ENCODE data around the gene NPPB.
"Not testable (repeated sequence)": the region's sequence is repeated elsewhere in the genome, so short reads cannot be mapped to it uniquely, and the experiment has no call there.

The NPPB gene

GRCh38 chr1:11858613-11858967 is at the start of gene NPPB:
Gene NPPB (minus strand): TSS chr1:11858945. CDS start chr1:11858833, 112 bp downstream.
- FAIRE-seq (no peak), DNase-seq (ENCODE audit: insufficient read length, low spot score) (no peak)
- no peak for TF ChIP-seq CTCF (IDR thresholded peaks at IDR 0.05; ENCODE audit: insufficient read depth, missing control alignments)

GRCh38 chr1:11908095-11908675 is 49.4 kb upstream of the NPPB start:
- DNase-seq (ENCODE audit: insufficient read length, low spot score) (no peak), FAIRE-seq (no peak)
- TF ChIP-seq CTCF (IDR thresholded peaks at IDR 0.05; ENCODE audit: insufficient read depth, missing control alignments), result no peak

GRCh38 chr1:11907275-11908094 is 48.7 kb upstream of the NPPB start:
- no peak for DNase-seq (ENCODE audit: insufficient read length, low spot score)
- no peak for FAIRE-seq
- TF ChIP-seq CTCF (IDR thresholded peaks at IDR 0.05; ENCODE audit: insufficient read depth, missing control alignments), result peak; percentile 82

- no peak for TF ChIP-seq CTCF (IDR thresholded peaks at IDR 0.05; ENCODE audit: insufficient read depth, missing control alignments)
- no peak for DNase-seq (ENCODE audit: insufficient read length, low spot score)
- FAIRE-seq, result no peak
These were observed 48.1 kb upstream of the NPPB start for GRCh38 chr1:11906870-11907269.

GRCh38 chr1:11904978-11905377 is 46.2 kb upstream of the NPPB start:
- no peak for DNase-seq (ENCODE audit: insufficient read length, low spot score)
- FAIRE-seq, result no peak
- TF ChIP-seq CTCF (IDR thresholded peaks at IDR 0.05; ENCODE audit: insufficient read depth, missing control alignments), result no peak

- not testable (repeated sequence) for DNase-seq (ENCODE audit: insufficient read length, low spot score); FAIRE-seq
These were observed 45.4 kb upstream of the NPPB start for GRCh38 chr1:11904156-11904555.

- no peak for FAIRE-seq
These were observed 44.5 kb upstream of the NPPB start for GRCh38 chr1:11903210-11903609.

GRCh38 chr1:11901446-11901845 is 42.7 kb upstream of the NPPB start:
- not testable (repeated sequence) for FAIRE-seq; DNase-seq (ENCODE audit: insufficient read length, low spot score)

More at GRCh38 chr1:11903210-11903609, 44.5 kb upstream of the NPPB start:
- DNase-seq (ENCODE audit: insufficient read length, low spot score), result no peak
- no peak for TF ChIP-seq CTCF (IDR thresholded peaks at IDR 0.05; ENCODE audit: insufficient read depth, missing control alignments)

Data from D721Med (cell line).